ENCODE results near the gene PAX6.

PAX6 gene

GRCh38 chr11:31810779-31811647 lies at the start of gene PAX6:
Gene PAX6 (minus strand): TSS chr11:31811322. CDS start chr11:31806411, 4,911 bp downstream.
- DNase-seq = peak; percentile 99

GRCh38 chr11:31860391-31860790 lies 49.3 kb upstream of the PAX6 start:
- no peak for DNase-seq

GRCh38 chr11:31856248-31856647 lies 45.1 kb upstream of the PAX6 start:
- no peak for DNase-seq

GRCh38 chr11:31855466-31855865 lies 44.3 kb upstream of the PAX6 start:
- no peak for DNase-seq

- no peak for DNase-seq
These were observed 39.2 kb upstream of the PAX6 start for GRCh38 chr11:31850365-31850764.

GRCh38 chr11:31847761-31848160 lies 36.6 kb upstream of the PAX6 start:
- no peak for DNase-seq

GRCh38 chr11:31845331-31845730 lies 34.2 kb upstream of the PAX6 start:
- DNase-seq = no peak

- no peak for DNase-seq
These were observed 33.2 kb upstream of the PAX6 start for GRCh38 chr11:31844351-31844750.

GRCh38 chr11:31841435-31841834 lies 30.3 kb upstream of the PAX6 start:
- DNase-seq = no peak

GRCh38 chr11:31834237-31834636 lies 23.1 kb upstream of the PAX6 start:
- DNase-seq = no peak

- no peak for DNase-seq
These were observed 19.3 kb upstream of the PAX6 start for GRCh38 chr11:31830406-31830805.

GRCh38 chr11:31828217-31828616 lies 17.1 kb upstream of the PAX6 start:
- no peak for DNase-seq

GRCh38 chr11:31827455-31828206 lies 16.5 kb upstream of the PAX6 start:
- no peak for DNase-seq

GRCh38 chr11:31826536-31827438 lies 15.7 kb upstream of the PAX6 start:
- DNase-seq = no peak

GRCh38 chr11:31825838-31826484 lies 14.8 kb upstream of the PAX6 start:
- no peak for DNase-seq

- no peak for DNase-seq
These were observed 14.0 kb upstream of the PAX6 start for GRCh38 chr11:31824879-31825837.

- DNase-seq = no peak
These were observed 13.3 kb upstream of the PAX6 start for GRCh38 chr11:31824332-31824878.

- no peak for DNase-seq
These were observed 12.7 kb upstream of the PAX6 start for GRCh38 chr11:31823644-31824331.

GRCh38 chr11:31822927-31823643 lies 12.0 kb upstream of the PAX6 start:
- no peak for DNase-seq

Data from NCI-H526 treated with DMSO at 0.1 percent for 48 hours (cell line).